DND-41 (cell line): ENCODE measurements around the gene SEMA4B.

Experiments
- ATAC-seq: fragments of 200-7000 bp; cut with Tn5 transposase; 3 replicates; pipeline ENCODE4 v1.9.1; 2021; ENCODE audit warnings: low read depth; ENCODE audit not compliant: insufficient read depth
- DNase-seq: peaks from one replicate; pipeline ENCODE4 v3.0.0-alpha.2; 2020
- H2AFZ ChIP-seq: 2 replicates; pipeline ENCODE4 v1.6.0; 2012; ENCODE audit warnings: low read depth, low read length
- H3K27ac ChIP-seq: 2 replicates; pipeline ENCODE4 v1.5.1; 2012; ENCODE audit warnings: low read length, inconsistent platforms
- H3K27me3 ChIP-seq: fragments of 200-600 bp; sonication (generic); 2 replicates; pipeline ENCODE4 v1.6.0; 2012; ENCODE audit warnings: low read length, mild to moderate bottlenecking, inconsistent platforms; ENCODE audit not compliant: insufficient read depth, poor library complexity
- H3K36me3 ChIP-seq: 2 replicates; pipeline ENCODE4 v1.5.1; 2012; ENCODE audit warnings: low read length, inconsistent platforms; ENCODE audit not compliant: insufficient read depth
- H3K4me1 ChIP-seq: 2 replicates; pipeline ENCODE4 v1.5.1; 2012; ENCODE audit warnings: mild to moderate bottlenecking, low read length; ENCODE audit not compliant: insufficient read depth
- H3K4me2 ChIP-seq: 2 replicates; pipeline ENCODE4 v1.6.0; 2012; ENCODE audit warnings: mild to moderate bottlenecking, moderate library complexity, low read length, inconsistent platforms; ENCODE audit not compliant: insufficient read depth
- H3K4me3 ChIP-seq, 2 experiments: fragments of 200-600 bp in 1 of 2; shearing (Covaris generic) in 1 of 2; 2 replicates each; pipeline ENCODE4 v1.5.1; 2012 to 2016; ENCODE audit warnings: inconsistent platforms in 2 of 2, low read length in 2 of 2, mild to moderate bottlenecking in 2 of 2, low read depth in 1 of 2, moderate library complexity in 1 of 2
- H3K79me2 ChIP-seq: 2 replicates; pipeline ENCODE4 v1.6.0; 2012; ENCODE audit warnings: low read length, inconsistent platforms; ENCODE audit not compliant: insufficient read depth
- H3K9ac ChIP-seq: 2 replicates; pipeline ENCODE4 v1.6.0; 2012; ENCODE audit warnings: low read depth, mild to moderate bottlenecking, inconsistent platforms, low read length, moderate library complexity
- H3K9me3 ChIP-seq: 2 replicates; pipeline ENCODE4 v1.5.1; 2012; ENCODE audit warnings: low read length, moderate library complexity, mild to moderate bottlenecking, inconsistent platforms; ENCODE audit not compliant: insufficient read depth, severe bottlenecking
- H4K20me1 ChIP-seq: 2 replicates; pipeline ENCODE4 v1.6.0; 2012; ENCODE audit warnings: low read length; ENCODE audit not compliant: insufficient read depth
- CTCF ChIP-seq: IDR thresholded peaks from 2 replicates; pipeline ENCODE4 v1.5.1; 2012; ENCODE audit warnings: borderline replicate concordance, low read length, moderate library complexity, mild to moderate bottlenecking; ENCODE audit not compliant: poor library complexity, severe bottlenecking; ENCODE audit errors: extremely low read depth
- EZH2 ChIP-seq: IDR thresholded peaks from 3 replicates; pipeline ENCODE4 v1.6.1; 2012; ENCODE audit warnings: borderline replicate concordance, low read depth, mild to moderate bottlenecking, moderate library complexity, low read length, inconsistent platforms; ENCODE audit not compliant: severe bottlenecking

The SEMA4B gene

GRCh38 chr15:90225047-90225446 lies 23.9 kb downstream of the SEMA4B start:
- Histone ChIP-seq H3K4me2 (no peak overlapping the region), H3K36me3 (peaks cover 10% of the 10 kb centered on the region), H2AFZ (no peak overlapping the region), H3K4me1 (no peaks in the 10 kb centered on the region), H3K9ac (no peak overlapping the region), H3K27me3 (no peaks in the 10 kb centered on the region), H4K20me1 (no peaks in the 10 kb centered on the region), H3K4me3 (no peak overlapping the region), H3K9me3 (no peaks in the 10 kb centered on the region), H3K27ac (no peak overlapping the region), H3K79me2 (no peaks in the 10 kb centered on the region)
- TF ChIP-seq CTCF (no peak), EZH2 (no peak)
- no peak for ATAC-seq
- no peak for DNase-seq

GRCh38 chr15:90225504-90226234 lies 24.5 kb downstream of the SEMA4B start:
- H3K4me3 ChIP-seq, result no peak overlapping the region
- TF ChIP-seq EZH2, result no peak
- no peak for TF ChIP-seq CTCF
- no peaks in the 10 kb centered on the region for H4K20me1 ChIP-seq
- DNase-seq (no peak), ATAC-seq (no peak)
- H3K36me3 ChIP-seq, result peaks cover 16% of the 10 kb centered on the region
- no peaks in the 10 kb centered on the region for H3K79me2 ChIP-seq
- H3K9ac ChIP-seq, result no peak overlapping the region
- no peak overlapping the region for H3K27ac ChIP-seq
- H3K4me1 ChIP-seq, result no peaks in the 10 kb centered on the region
- no peaks in the 10 kb centered on the region for H3K9me3 ChIP-seq
- no peak overlapping the region for H3K4me2 ChIP-seq
- no peak overlapping the region for H2AFZ ChIP-seq
- no peaks in the 10 kb centered on the region for H3K27me3 ChIP-seq

- no peaks in the 10 kb centered on the region; the same call in 1 of the 2 replicates for H4K20me1 ChIP-seq
- H3K4me3 ChIP-seq, result no peak overlapping the region
- no peak for ATAC-seq
- TF ChIP-seq EZH2 (no peak), CTCF (no peak)
- H3K36me3 ChIP-seq, result peaks cover 26% of the 10 kb centered on the region
- peaks cover 4% of the 10 kb centered on the region for H3K79me2 ChIP-seq
- H3K27ac ChIP-seq, result no peak overlapping the region
- no peaks in the 10 kb centered on the region for H3K9me3 ChIP-seq
- H2AFZ ChIP-seq, result no peak overlapping the region
- no peak for DNase-seq
- no peak overlapping the region for H3K4me2 ChIP-seq
- no peak overlapping the region for H3K9ac ChIP-seq
- peaks cover 15% of the 10 kb centered on the region for H3K4me1 ChIP-seq
- no peaks in the 10 kb centered on the region for H3K27me3 ChIP-seq
These were observed 26.2 kb downstream of the SEMA4B start for GRCh38 chr15:90227336-90227735.
